GM12878 (cell line): Measurements from ENCODE around the gene DIP2B. TPM values are rescaled to one million over a fixed set of nuclear protein-coding genes. Genes with fewer than 3 reads are reported as not detected.

Source experiments
- ATAC-seq: fragments of 200-7000 bp; cut with Tn5 transposase; 3 replicates; pipeline ENCODE4 v1.9.1; 2020; ENCODE audit warnings: mild to moderate bottlenecking, moderate library complexity
- BruUV-seq: library from RNA; stranded (reverse); fragments of 400-500 nt; replicated peaks from 2 replicates; lab custom pipeline; 2021; lab: Mats Ljungman, UMichigan
- CTCF ChIA-PET: fragments of 300-600 bp; sonication (Branson Sonifier 250); formaldehyde crosslinking; extraction: SDS; loops from one replicate; lab custom pipeline; 2021; ENCODE audit warnings: inconsistent platforms; lab: Yijun Ruan, JAX
- POLR2A ChIA-PET: fragments of 350-600 bp; formaldehyde crosslinking; extraction: SDS; loops from one replicate; lab custom pipeline; 2021; ENCODE audit warnings: inconsistent platforms; lab: Charles Lee
- RAD21 ChIA-PET: fragments of 300-600 bp; sonication (Branson Sonifier 250); formaldehyde crosslinking; loops from one replicate; lab custom pipeline; 2023; ENCODE audit warnings: antibody characterized with exemption; ENCODE audit not compliant: unreplicated experiment; lab: Charles Lee
- SMC1A ChIA-PET: fragments of 300-600 bp; sonication (Branson Sonifier 250); formaldehyde crosslinking; loops from one replicate; lab custom pipeline; 2023; ENCODE audit not compliant: unreplicated experiment, uncharacterized antibody; lab: Charles Lee
- DNase-seq: peaks from one replicate; pipeline ENCODE4 v3.0.0-alpha.2; 2011; ENCODE audit warnings: low read depth, low spot score
- FAIRE-seq: peaks from 3 replicates; lab custom pipeline; 2011; peaks lifted over from hg19 to GRCh38; lab: Jason Lieb, UNC
- H2AFZ ChIP-seq: 2 replicates; pipeline ENCODE4 v1.6.0; 2011; ENCODE audit warnings: low read depth, low read length, control low read depth; ENCODE audit not compliant: control insufficient read depth
- H3K27ac ChIP-seq: 2 replicates; pipeline ENCODE4 v1.5.1; 2011; ENCODE audit warnings: control low read depth; ENCODE audit not compliant: control insufficient read depth, insufficient read depth
- H3K27me3 ChIP-seq, 2 experiments: replicated peaks in 1 of 2; 2 replicates each; pipeline versions ENCODE4 v1.6.0 to v1.6.1; 2011; ENCODE audit warnings: low read length in 1 of 2; ENCODE audit not compliant: control insufficient read depth in 2 of 2, insufficient read depth in 2 of 2
- H3K36me3 ChIP-seq, 2 experiments: 2 replicates each; pipeline ENCODE4 v1.5.1; 2011; ENCODE audit warnings: low read length in 1 of 2; ENCODE audit not compliant: control insufficient read depth in 2 of 2, insufficient read depth in 2 of 2
- H3K4me1 ChIP-seq: 2 replicates; pipeline ENCODE4 v1.6.1; 2011; ENCODE audit warnings: mild to moderate bottlenecking, low read length, moderate library complexity, mixed read lengths; ENCODE audit not compliant: control insufficient read depth, insufficient read depth
- H3K4me2 ChIP-seq: 2 replicates; pipeline ENCODE4 v1.6.0; 2011; ENCODE audit warnings: control low read depth; ENCODE audit not compliant: control insufficient read depth, insufficient read depth
- H3K4me3 ChIP-seq: fragments of 200-600 bp; sonication (generic); 2 replicates; pipeline ENCODE4 v1.5.1; 2016
- H3K79me2 ChIP-seq: 2 replicates; pipeline ENCODE4 v1.6.0; 2011; ENCODE audit warnings: low read length; ENCODE audit not compliant: control insufficient read depth, insufficient read depth
- H3K9ac ChIP-seq: 2 replicates; pipeline ENCODE4 v1.8.0; 2011; ENCODE audit warnings: low read length, control low read depth, mixed read lengths; ENCODE audit not compliant: control insufficient read depth, insufficient read depth
- H3K9me3 ChIP-seq: replicated peaks from 3 replicates; pipeline ENCODE4 v1.5.1; 2011; ENCODE audit warnings: mild to moderate bottlenecking, low read length; ENCODE audit not compliant: control insufficient read depth, insufficient read depth
- H4K20me1 ChIP-seq: 2 replicates; pipeline ENCODE4 v1.6.0; 2011; ENCODE audit not compliant: control insufficient read depth, insufficient read depth
- CBX3 ChIP-seq: fragments of 200-600 bp; sonication (generic); IDR thresholded peaks from 2 replicates; pipeline ENCODE4 v1.6.1; 2016; ENCODE audit warnings: low read depth, borderline replicate concordance
- CBX5 ChIP-seq: sonication (generic); IDR thresholded peaks from 2 replicates; pipeline ENCODE4 v1.6.1; 2016; ENCODE audit warnings: low read depth, moderate library complexity, mild to moderate bottlenecking, inconsistent platforms
- EED ChIP-seq: sonication (generic); IDR thresholded peaks from 2 replicates; pipeline ENCODE4 v1.6.1; 2016; ENCODE audit warnings: antibody characterized with exemption, low read depth
- EP300 ChIP-seq, 2 experiments: fragments of 150-350 bp in 1 of 2; IDR thresholded peaks; 2 replicates each; pipeline ENCODE4 v1.6.1; 2011 to 2012; ENCODE audit warnings: low read depth in 2 of 2, low read length in 2 of 2, borderline replicate concordance in 1 of 2, improper control_type of control experiment in 1 of 2, inconsistent platforms in 1 of 2; ENCODE audit not compliant: control insufficient read depth in 1 of 2
- GATAD2B ChIP-seq: fragments of 450-650 bp; conservative IDR thresholded peaks from 2 replicates; pipeline ENCODE4 v1.6.1; 2017; ENCODE audit warnings: low read depth, mild to moderate bottlenecking, moderate library complexity
- MTA2 ChIP-seq: fragments of 450-650 bp; IDR thresholded peaks from 2 replicates; pipeline ENCODE4 v1.6.1; 2016; ENCODE audit warnings: low read depth, mild to moderate bottlenecking, moderate library complexity
- NFYB ChIP-seq: IDR thresholded peaks from 2 replicates; pipeline ENCODE4 v1.6.1; 2011; ENCODE audit warnings: low read depth, mild to moderate bottlenecking, low read length, improper control_type of control experiment, moderate library complexity; ENCODE audit not compliant: insufficient read depth
- RB1 ChIP-seq: fragments of 450-650 bp; formaldehyde crosslinking; IDR thresholded peaks from 2 replicates; pipeline ENCODE4 v1.6.1; 2017; ENCODE audit warnings: mild to moderate bottlenecking, borderline replicate concordance
- RELA ChIP-seq: fragments of 450-650 bp; IDR thresholded peaks from 2 replicates; pipeline ENCODE4 v1.8.0; 2014; ENCODE audit warnings: borderline replicate concordance; ENCODE audit not compliant: partially characterized antibody
- SMAD1 ChIP-seq: fragments of 450-650 bp; IDR thresholded peaks from 2 replicates; pipeline ENCODE4 v1.6.1; 2018; ENCODE audit warnings: mild to moderate bottlenecking, low read depth; ENCODE audit not compliant: partially characterized antibody
- SP1 ChIP-seq: IDR thresholded peaks from one replicate; pipeline ENCODE4 v1.6.1; 2011; ENCODE audit warnings: low read depth, low read length
- ZSCAN29 ChIP-seq: fragments of 450-650 bp; IDR thresholded peaks from 2 replicates; pipeline ENCODE4 v1.6.1; 2017; ENCODE audit warnings: mild to moderate bottlenecking, moderate library complexity
- WGBS: methylation state at CpG from one replicate; pipeline ENCODE4 v1.1.6; 2016; ENCODE audit warnings: low lambda C conversion rate; ENCODE audit not compliant: insufficient replicate concordance, insufficient coverage; ENCODE audit errors: missing lambda C conversion rate; 5-methylcytosine and 5-hydroxymethylcytosine counted together
- in situ Hi-C: fragments of 300-500 bp; cut with MboI; formaldehyde crosslinking; loops from 9 replicates; pipeline ENCODE4 v1.14.3; 2018; ENCODE audit warnings: mixed read lengths
- intact Hi-C: fragments of 100-400 bp; cut with micrococcal nuclease; formaldehyde crosslinking; loops from one replicate; pipeline ENCODE4 v1.14.2; 2022; ENCODE audit not compliant: unreplicated experiment
- polyA plus RNA-seq, 11 experiments: library from polyadenylated mRNA; depleted of rRNA in 4 of 11; unstranded in 6 of 11; stranded (reverse) in 5 of 11; fragments of >200 nt; fragmentation: Nextera tagmentation in 4 of 11; fragmentation: Illumina TruSeq in 1 of 11; extraction: Ambion mirVana in 4 of 11; extraction: Trizol in 1 of 11; gene quantifications; 1 replicate in 1 of 11; 2 replicates in 10 of 11; pipeline versions ENCODE4 v1.2.1 to v1.2.3, GENCODE V29; 2011 to 2016; ENCODE audit warnings: inconsistent platforms in 2 of 11, missing spikeins in 2 of 11, low read depth in 1 of 11
- total RNA-seq, 4 experiments: library from RNA; depleted of rRNA in 3 of 4; stranded (reverse); fragments of >200 nt in 3 of 4; fragmentation: Illumina TruSeq in 1 of 4; extraction: Trizol in 1 of 4; gene quantifications; 2 replicates each; pipeline versions ENCODE4 v1.2.1 to v1.2.3, GENCODE V29; 2013 to 2021
- TF ChIP-seq, protein P1 (sequence below): fragments of 450-650 bp; conservative IDR thresholded peaks from 2 replicates; pipeline ENCODE4 v1.6.1; 2017; ENCODE audit warnings: mild to moderate bottlenecking, moderate library complexity
- TF ChIP-seq, protein P2 (sequence below): fragments of 450-650 bp; IDR thresholded peaks from 2 replicates; pipeline ENCODE4 v1.6.1; 2017; ENCODE audit warnings: borderline replicate concordance

DIP2B gene
- total and polyA plus RNA-seq, 10 of the 15 experiments (the other 5 are each of a cell fraction or from before 2014, with no cell fraction given): 4.5 to 30.0 (median 18.6) TPM

DNA sequence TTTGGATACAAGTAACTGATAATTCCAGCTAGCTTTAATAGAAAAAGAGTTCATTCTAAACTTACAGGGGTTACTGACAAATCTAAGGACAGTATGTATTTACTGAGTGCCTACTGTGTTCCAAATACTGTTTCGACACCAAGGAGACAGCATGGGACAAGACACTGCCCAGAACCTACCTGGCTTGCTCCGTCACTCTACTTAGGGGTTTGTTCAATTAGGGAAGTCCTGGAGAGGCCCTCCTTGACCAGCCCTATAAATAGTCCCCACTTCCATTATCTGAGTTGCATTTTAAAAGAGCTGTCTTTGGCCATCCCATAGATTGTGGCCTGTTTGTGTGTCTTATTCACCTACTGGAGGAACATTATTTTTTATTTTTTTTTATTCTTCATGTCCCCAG lies 129.6 kb downstream of the DIP2B start:
- Histone ChIP-seq H4K20me1 (no peaks in the 10 kb centered on the region), H3K4me2 (no peak overlapping the region), H3K4me1 (no peaks in the 10 kb centered on the region), H3K9me3 (no peaks in the 10 kb centered on the region), H3K9ac (no peak overlapping the region)
- in situ Hi-C loops: no loop called here
- SMC1A ChIA-PET: interaction anchor here (0.8 to 3.8 kb wide), 9 partner anchors 8 to 126 kb away, joined by 3 to 52 read pairs (median 3); no protein-coding TSS in a partner anchor
- FAIRE-seq: no peak
- DNase-seq: no peak
- BruUV-seq: no TSS peak
- no peak for TF ChIP-seq SP1
- no peak for TF ChIP-seq NFYB
- TF ChIP-seq SMAD1: no peak
- TF ChIP-seq RB1: no peak
- TF ChIP-seq, protein P1, sequence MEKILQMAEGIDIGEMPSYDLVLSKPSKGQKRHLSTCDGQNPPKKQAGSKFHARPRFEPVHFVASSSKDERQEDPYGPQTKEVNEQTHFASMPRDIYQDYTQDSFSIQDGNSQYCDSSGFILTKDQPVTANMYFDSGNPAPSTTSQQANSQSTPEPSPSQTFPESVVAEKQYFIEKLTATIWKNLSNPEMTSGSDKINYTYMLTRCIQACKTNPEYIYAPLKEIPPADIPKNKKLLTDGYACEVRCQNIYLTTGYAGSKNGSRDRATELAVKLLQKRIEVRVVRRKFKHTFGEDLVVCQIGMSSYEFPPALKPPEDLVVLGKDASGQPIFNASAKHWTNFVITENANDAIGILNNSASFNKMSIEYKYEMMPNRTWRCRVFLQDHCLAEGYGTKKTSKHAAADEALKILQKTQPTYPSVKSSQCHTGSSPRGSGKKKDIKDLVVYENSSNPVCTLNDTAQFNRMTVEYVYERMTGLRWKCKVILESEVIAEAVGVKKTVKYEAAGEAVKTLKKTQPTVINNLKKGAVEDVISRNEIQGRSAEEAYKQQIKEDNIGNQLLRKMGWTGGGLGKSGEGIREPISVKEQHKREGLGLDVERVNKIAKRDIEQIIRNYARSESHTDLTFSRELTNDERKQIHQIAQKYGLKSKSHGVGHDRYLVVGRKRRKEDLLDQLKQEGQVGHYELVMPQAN: no peak
- no peak for TF ChIP-seq CBX3
- no peak for TF ChIP-seq EED
- TF ChIP-seq, protein P2, sequence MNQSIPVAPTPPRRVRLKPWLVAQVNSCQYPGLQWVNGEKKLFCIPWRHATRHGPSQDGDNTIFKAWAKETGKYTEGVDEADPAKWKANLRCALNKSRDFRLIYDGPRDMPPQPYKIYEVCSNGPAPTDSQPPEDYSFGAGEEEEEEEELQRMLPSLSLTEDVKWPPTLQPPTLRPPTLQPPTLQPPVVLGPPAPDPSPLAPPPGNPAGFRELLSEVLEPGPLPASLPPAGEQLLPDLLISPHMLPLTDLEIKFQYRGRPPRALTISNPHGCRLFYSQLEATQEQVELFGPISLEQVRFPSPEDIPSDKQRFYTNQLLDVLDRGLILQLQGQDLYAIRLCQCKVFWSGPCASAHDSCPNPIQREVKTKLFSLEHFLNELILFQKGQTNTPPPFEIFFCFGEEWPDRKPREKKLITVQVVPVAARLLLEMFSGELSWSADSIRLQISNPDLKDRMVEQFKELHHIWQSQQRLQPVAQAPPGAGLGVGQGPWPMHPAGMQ: no peak
- TF ChIP-seq EP300 (IDR thresholded peaks at IDR 0.05; ENCODE audit: borderline replicate concordance in 1 of 2, control insufficient read depth in 1 of 2, low read depth in 2 of 2, low read length in 2 of 2): no peak
- TF ChIP-seq MTA2: no peak
- TF ChIP-seq ZSCAN29: no peak
- TF ChIP-seq GATAD2B: no peak
- no peak for TF ChIP-seq CBX5
- TF ChIP-seq RELA: no peak
- TF ChIP-seq, all 136 proteins: peak for 0
- 100% methylated on average over 2 of the region's 2 CpGs for WGBS
- no peak overlapping the region for H3K4me3 ChIP-seq
- ChIA-PET POLR2A (interaction anchor here (1.0 kb wide), 1 partner anchor 116 kb away, joined by 4 read pairs; no protein-coding TSS in a partner anchor), RAD21 (interaction anchor here (2.6 to 2.7 kb wide), 2 partner anchors 126 to 130 kb away, joined by 14 to 16 read pairs; partner anchors contain the start of gene DIP2B), CTCF (interaction anchor here (0.6 to 4.3 kb wide), 3 partner anchors 26 to 167 kb away, joined by 4 to 59 read pairs (median 4); partner anchors contain the start of gene DIP2B)
- intact Hi-C loops: no loop called here
- H2AFZ ChIP-seq: no peak overlapping the region
- H3K79me2 ChIP-seq: peaks cover 4% of the 10 kb centered on the region
- ATAC-seq: no peak
- H3K36me3 ChIP-seq: no peaks in the 10 kb centered on the region; a peak in 1 of 4 replicates
- H3K27ac ChIP-seq: no peak overlapping the region
- no peaks in the 10 kb centered on the region for H3K27me3 ChIP-seq
